Heart right ventricle (tissue), 16 donors: ENCODE data around the gene MRPS6. TPM values are rescaled to one million over a fixed set of nuclear protein-coding genes. Genes with fewer than 3 reads are reported as not detected.
A peak's percentile ranks its signal among the peaks of the same experiment; 100 is the strongest.

Experiments
- ATAC-seq, 8 donors: fragments of 200-7000 bp; cut with Tn5 transposase; one replicate each; pipeline ENCODE4 v1.9.1; 2020; ENCODE audit warnings: mild to moderate bottlenecking in 8 of 8, moderate library complexity in 8 of 8, moderate number of reproducible peaks in 1 of 8
- DNase-seq, 2 donors: peaks; one replicate each; pipeline ENCODE4 v3.0.0-alpha.2; 2020
- H3K27ac ChIP-seq, 10 donors: fragments of 200-600 bp; sonication (generic) in 2 of 10; one replicate each; pipeline versions ENCODE4 v1.5.0 to v1.8.0; 2020 to 2022; ENCODE audit warnings: mild to moderate bottlenecking in 3 of 10
- H3K27me3 ChIP-seq, 7 donors: fragments of 200-600 bp; one replicate each; pipeline ENCODE4 v1.8.0; 2021 to 2022; ENCODE audit warnings: mild to moderate bottlenecking in 2 of 7
- H3K36me3 ChIP-seq, 9 donors: fragments of 200-600 bp; sonication (generic) in 1 of 9; one replicate each; pipeline versions ENCODE4 v1.5.0 to v1.8.0; 2020 to 2022; ENCODE audit warnings: mild to moderate bottlenecking in 2 of 9
- H3K4me1 ChIP-seq, 9 donors: fragments of 200-600 bp; sonication (generic) in 1 of 9; one replicate each; pipeline versions ENCODE4 v1.5.0 to v1.8.0; 2020 to 2022; ENCODE audit warnings: mild to moderate bottlenecking in 4 of 9
- H3K4me3 ChIP-seq, 10 donors: fragments of 200-600 bp; sonication (generic) in 2 of 10; one replicate each; pipeline versions ENCODE4 v1.5.0 to v1.8.0; 2020 to 2022; ENCODE audit warnings: mild to moderate bottlenecking in 7 of 10, moderate library complexity in 2 of 10
- H3K9me3 ChIP-seq, 11 donors: fragments of 200-600 bp in 10 of 11; sonication (generic) in 2 of 11; one replicate each; pipeline versions ENCODE4 v1.5.0 to v1.8.0; 2013 to 2022; ENCODE audit warnings: mild to moderate bottlenecking in 2 of 11, control low read depth in 1 of 11, moderate library complexity in 1 of 11
- WGBS, 2 donors: extraction: QIAGEN DNeasy Blood & Tissue Kit; methylation state at CpG; one replicate each; pipeline ENCODE4 v1.1.7; 2013; ENCODE audit warnings: inconsistent platforms in 1 of 2; 5-methylcytosine and 5-hydroxymethylcytosine counted together
- intact Hi-C, 10 donors: fragments of 100-400 bp; cut with DNase I; formaldehyde crosslinking; loops; one replicate each; pipeline versions ENCODE4 v1.11.1 to v1.14.2; 2022
- polyA plus RNA-seq, 2 donors: library from polyadenylated mRNA; stranded (reverse); fragments of 200-250 nt; gene quantifications; one replicate each; pipeline ENCODE4 v1.2.3, GENCODE V29; 2013
- total RNA-seq, 10 donors: library from RNA; stranded (reverse); fragmentation: NEBNext Ultra II Directional in 3 of 10; extraction: Animal tissue kit (Norgen Biotek cat#: 25700) in 3 of 10; gene quantifications; one replicate each; pipeline versions ENCODE4 v1.2.1 to v1.2.4, GENCODE V29; 2021 to 2023
- TF ChIP-seq, protein P1 (sequence below), 9 donors: fragments of 200-600 bp; sonication (generic) in 2 of 9; IDR thresholded peaks; one replicate each; pipeline versions ENCODE4 v1.5.0 to v1.8.0; 2021 to 2022; ENCODE audit warnings: antibody characterized with exemption in 9 of 9, mild to moderate bottlenecking in 5 of 9, moderate library complexity in 1 of 9
- donor health status: Arrhythmogenic right ventricular cardiomyopathy.
- donor health status: ischemic (EF 13 %, LVEDD 7.1; RV severe dilation, severe dysfunction).
- donor health status: healthy with polysubstance abuse.
- donor health status: DM: no; HTN: yes; CAD: no.
- donor health status: DM: no; HTN: no; CAD: no.
- donor health status: ischemic (EF 25% LVEDD 6.9; RV normal size, moderate dysfunction).
- donor health status: ischemic (EF 25% LVEDD 5.7; RV mildly dilated, moderate dysfunction).
- donor health status: healthy.
- donor health status: DM: yes; HTN: yes; CAD: no.
- donor health status: Ischemic cardiomyopathy.
- donor health status: ischemic (EF 35%, LVEDD 5.7; RV mildly dilated, moderate dysfunction).
- donor health status: nonischemic (EF 11% LVEDD 7.7; RV severe dilation, severe dysfunction).
- donor health status: DM: yes; HTN: yes; CAD: no.
- donor health status: PGD.
- donor health status: ischemic (EF 29% LVEDD 5.4; RV normal size, mild dysfunction).
- donor health status: nonischemic (EF 23%, LVEDD 6.1; RV moderate dilation, normal function).

The MRPS6 gene
- total and polyA plus RNA-seq, 12 donors = 32.0 to 68.1 (median 39.8) TPM

DNA sequence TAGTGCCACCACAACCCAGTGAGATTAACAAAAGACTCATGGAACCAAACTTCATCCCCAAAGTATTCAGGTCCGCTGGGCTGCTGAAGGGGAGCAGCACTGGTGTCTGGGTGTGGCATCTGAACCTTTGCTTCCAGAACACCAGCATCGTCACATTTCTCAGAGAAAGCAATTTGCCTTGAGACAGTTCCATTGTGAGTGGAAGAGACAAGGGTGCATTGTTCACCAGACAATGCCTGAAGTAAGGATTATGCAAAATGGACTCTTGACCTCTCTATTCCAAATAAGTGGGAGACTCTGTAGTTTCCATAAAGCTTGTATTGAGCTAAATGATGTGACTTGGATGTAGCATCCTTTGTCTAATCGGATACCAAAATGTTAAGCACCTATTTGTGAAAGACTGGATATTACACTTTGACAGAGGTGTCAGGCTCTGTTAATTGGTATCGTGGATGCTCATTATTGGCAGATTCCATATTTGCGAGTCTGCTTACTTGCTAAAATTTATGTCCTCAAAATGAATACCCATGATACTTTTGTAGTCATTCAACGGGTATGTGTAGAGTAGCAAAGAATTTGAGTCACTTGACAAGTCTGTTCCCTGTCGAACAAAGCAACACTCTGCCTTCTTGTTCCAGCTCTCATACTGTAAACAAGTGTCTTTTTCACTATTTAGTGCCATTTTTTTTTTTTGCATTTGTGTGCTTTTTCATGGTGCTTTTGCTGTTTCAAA lies 75.6 kb downstream of the MRPS6 start:
- no peak for DNase-seq

DNA sequence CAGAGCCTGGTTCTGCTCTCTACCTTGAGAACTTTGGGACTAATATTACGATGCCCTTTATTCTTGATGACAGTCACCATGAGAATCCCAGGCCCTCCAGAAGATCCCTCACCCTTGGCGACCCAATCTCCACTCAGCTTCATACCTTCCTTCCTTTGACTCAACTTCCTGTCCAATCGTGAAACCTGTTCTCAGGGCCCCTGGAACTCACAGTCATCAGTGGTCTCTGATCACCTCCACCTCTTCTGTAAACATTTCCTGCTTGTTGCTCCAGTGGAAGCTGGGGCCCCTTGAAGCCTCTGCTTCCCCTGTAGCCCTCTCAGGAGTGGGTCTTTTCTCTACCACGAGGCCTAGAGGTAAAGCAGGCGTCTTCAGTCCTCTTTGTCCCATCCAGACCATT lies 79.1 kb downstream of the MRPS6 start:
- H3K36me3 ChIP-seq = no peaks in the 10 kb centered on the region
- no peak overlapping the region for H3K4me3 ChIP-seq
- TF ChIP-seq, protein P1, sequence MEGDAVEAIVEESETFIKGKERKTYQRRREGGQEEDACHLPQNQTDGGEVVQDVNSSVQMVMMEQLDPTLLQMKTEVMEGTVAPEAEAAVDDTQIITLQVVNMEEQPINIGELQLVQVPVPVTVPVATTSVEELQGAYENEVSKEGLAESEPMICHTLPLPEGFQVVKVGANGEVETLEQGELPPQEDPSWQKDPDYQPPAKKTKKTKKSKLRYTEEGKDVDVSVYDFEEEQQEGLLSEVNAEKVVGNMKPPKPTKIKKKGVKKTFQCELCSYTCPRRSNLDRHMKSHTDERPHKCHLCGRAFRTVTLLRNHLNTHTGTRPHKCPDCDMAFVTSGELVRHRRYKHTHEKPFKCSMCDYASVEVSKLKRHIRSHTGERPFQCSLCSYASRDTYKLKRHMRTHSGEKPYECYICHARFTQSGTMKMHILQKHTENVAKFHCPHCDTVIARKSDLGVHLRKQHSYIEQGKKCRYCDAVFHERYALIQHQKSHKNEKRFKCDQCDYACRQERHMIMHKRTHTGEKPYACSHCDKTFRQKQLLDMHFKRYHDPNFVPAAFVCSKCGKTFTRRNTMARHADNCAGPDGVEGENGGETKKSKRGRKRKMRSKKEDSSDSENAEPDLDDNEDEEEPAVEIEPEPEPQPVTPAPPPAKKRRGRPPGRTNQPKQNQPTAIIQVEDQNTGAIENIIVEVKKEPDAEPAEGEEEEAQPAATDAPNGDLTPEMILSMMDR (IDR thresholded peaks at IDR 0.05) = no peak
- H3K9me3 ChIP-seq = peaks cover 0 to 5% (median 0%) of the 10 kb centered on the region in 11 donors
- DNase-seq = no peak
- H3K4me1 ChIP-seq = peaks cover 0 to 19% (median 12%) of the 10 kb centered on the region in 9 donors
- no peak for ATAC-seq
- WGBS, 2 donors = 90 to 91% methylated on average over 5 of the region's 5 CpGs
- no peaks in the 10 kb centered on the region for H3K27me3 ChIP-seq
- intact Hi-C loops = loop anchor here in 1 of 10 donors (10.0 kb wide), 1 partner anchor 58 kb away; no protein-coding TSS in a partner anchor
- H3K27ac ChIP-seq = no peak overlapping the region

More for the DNA sequence above, 75.6 kb downstream of the MRPS6 start:
- TF ChIP-seq, protein P1 (IDR thresholded peaks at IDR 0.05) = no peak
- intact Hi-C loops = no loop called here
- Histone ChIP-seq H3K4me3 (no peak overlapping the region), H3K9me3 (peaks cover 0 to 9% (median 0%) of the 10 kb centered on the region in 11 donors), H3K4me1 (peaks cover 0 to 24% (median 5%) of the 10 kb centered on the region in 9 donors), H3K36me3 (peaks cover 0 to 6% (median 0%) of the 10 kb centered on the region in 9 donors), H3K27ac (no peak overlapping the region), H3K27me3 (no peaks in the 10 kb centered on the region)
- no peak for ATAC-seq
- WGBS, 2 donors = 90 to 92% methylated on average over 7 of the region's 7 CpGs

DNA sequence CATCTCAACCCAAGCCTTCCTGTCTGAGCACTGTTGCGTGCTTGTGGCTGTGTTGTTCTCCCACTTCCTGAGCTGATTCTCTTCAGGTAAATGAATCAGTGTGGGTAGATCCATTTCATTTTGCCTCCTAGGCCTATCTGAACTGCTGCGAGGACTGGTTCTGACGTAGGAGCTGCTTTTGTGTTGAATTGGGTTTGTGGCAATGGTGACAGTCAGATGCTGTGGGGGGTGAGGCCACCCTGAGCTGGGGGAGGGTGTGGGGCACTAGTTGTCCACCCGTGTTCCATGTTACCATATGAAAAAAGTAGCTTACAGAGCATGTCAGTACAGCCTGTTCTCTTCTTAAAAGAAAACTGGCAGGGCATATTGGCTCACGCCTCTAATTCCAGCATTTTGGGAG lies 81.5 kb downstream of the MRPS6 start:
- DNase-seq (no peak), ATAC-seq (no peak)
- Histone ChIP-seq H3K36me3 (no peaks in the 10 kb centered on the region), H3K9me3 (peaks cover 0 to 5% (median 0%) of the 10 kb centered on the region in 11 donors), H3K27ac (peak overlapping the region in 1 of 10 donors; percentile 1), H3K4me3 (no peak overlapping the region), H3K4me1 (peaks cover 0 to 15% (median 3%) of the 10 kb centered on the region in 9 donors), H3K27me3 (no peaks in the 10 kb centered on the region)
- TF ChIP-seq, protein P1 (IDR thresholded peaks at IDR 0.05) = no peak
- WGBS, 2 donors = 90 to 95% methylated on average over 5 of the region's 5 CpGs
- intact Hi-C loops = loop anchor here in 1 of 10 donors (10.0 kb wide), 1 partner anchor 60 kb away; no protein-coding TSS in a partner anchor

DNA sequence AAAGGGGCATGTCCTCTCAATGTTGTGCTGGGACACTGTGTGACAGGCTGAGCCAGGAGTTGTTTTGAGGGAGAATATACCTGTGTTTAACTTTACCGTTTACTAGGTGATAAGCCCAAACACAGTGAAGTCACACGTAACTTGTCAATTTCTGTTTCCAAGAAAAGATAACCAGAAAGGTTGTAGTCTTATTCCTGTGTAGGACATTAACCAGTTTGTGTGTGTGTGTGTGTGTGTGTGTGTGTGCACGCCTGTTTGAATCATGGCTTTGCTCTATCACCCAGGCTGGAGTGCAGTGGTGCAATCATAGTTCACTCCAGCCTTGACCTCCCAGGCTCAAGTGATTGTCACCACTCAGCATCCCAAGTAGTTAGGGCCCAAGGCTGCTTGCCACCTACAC lies 83.6 kb downstream of the MRPS6 start:
- Histone ChIP-seq H3K4me1 (peaks cover 0 to 15% (median 0%) of the 10 kb centered on the region in 9 donors), H3K36me3 (no peaks in the 10 kb centered on the region), H3K27ac (no peak overlapping the region), H3K27me3 (no peaks in the 10 kb centered on the region), H3K9me3 (peaks cover 0 to 11% (median 0%) of the 10 kb centered on the region in 11 donors), H3K4me3 (no peak overlapping the region)
- WGBS, 2 donors = 71 to 74% methylated on average over 3 of the region's 3 CpGs
- ATAC-seq = no peak
- intact Hi-C loops = loop anchor here in 1 of 10 donors (10.0 kb wide), 1 partner anchor 62 kb away; no protein-coding TSS in a partner anchor
- DNase-seq = no peak
- TF ChIP-seq, protein P1 (IDR thresholded peaks at IDR 0.05) = no peak
